Large intestine (tissue), 12 donors: ENCODE measurements around the gene OOEP. TPM values are rescaled to one million over a fixed set of nuclear protein-coding genes. Genes with fewer than 3 reads are reported as not detected.
"Not testable (repeated sequence)": the region's sequence is repeated elsewhere in the genome, so short reads cannot be mapped to it uniquely, and the experiment has no call there.

ENCODE experiments used
- DNase-seq, 2 donors: peaks; one replicate each; pipeline versions ENCODE4 v3.0.0 to v3.0.0-alpha.2; 2013
- H3K27ac ChIP-seq: one replicate; pipeline ENCODE4 v1.5.1; 2013; ENCODE audit warnings: low read length
- H3K27me3 ChIP-seq: 2 replicates; pipeline ENCODE4 v1.6.1; 2013; ENCODE audit warnings: low read length; ENCODE audit not compliant: control insufficient read depth, insufficient read depth
- H3K36me3 ChIP-seq: 2 replicates; pipeline ENCODE4 v1.6.1; 2013; ENCODE audit warnings: low read length; ENCODE audit not compliant: control insufficient read depth, insufficient read depth
- H3K4me1 ChIP-seq: one replicate; pipeline ENCODE4 v1.6.1; 2013; ENCODE audit warnings: low read length; ENCODE audit not compliant: control insufficient read depth, insufficient read depth
- H3K4me3 ChIP-seq: one replicate; pipeline ENCODE4 v1.5.1; 2013; ENCODE audit warnings: low read length
- H3K9me3 ChIP-seq: one replicate; pipeline ENCODE4 v1.6.1; 2013; ENCODE audit warnings: mild to moderate bottlenecking, low read depth, low read length, moderate library complexity; ENCODE audit not compliant: control insufficient read depth
- WGBS: methylation state at CpG from one replicate; pipeline ENCODE4 v1.1.5; 2013; ENCODE audit warnings: low lambda C conversion rate; ENCODE audit not compliant: insufficient coverage; 5-methylcytosine and 5-hydroxymethylcytosine counted together
- long read RNA-seq, 11 donors: transcript quantifications; one replicate each; lab custom pipeline, GENCODE V29; 2026
- polyA plus RNA-seq: library from polyadenylated mRNA; unstranded; fragments of 120-200 nt; gene quantifications from one replicate; pipeline ENCODE4 v1.2.1, GENCODE V29; 2013

OOEP gene
- polyA plus RNA-seq = 0.43 TPM
- long read RNA-seq, donor 1 = 0 reads
- long read RNA-seq, donor 2 = 0 reads
- long read RNA-seq, donor 3 = 0 reads
- long read RNA-seq, donor 4 = 0 reads
- long read RNA-seq, donor 5 = 0 reads
- long read RNA-seq, donor 6 = 0 reads
- long read RNA-seq, donor 7 = 0 reads
- long read RNA-seq, donor 8 = 0 reads
- long read RNA-seq, donor 9 = 0 reads
- long read RNA-seq, donor 10 = 0 reads
- long read RNA-seq, donor 11 = 0 reads

DNA sequence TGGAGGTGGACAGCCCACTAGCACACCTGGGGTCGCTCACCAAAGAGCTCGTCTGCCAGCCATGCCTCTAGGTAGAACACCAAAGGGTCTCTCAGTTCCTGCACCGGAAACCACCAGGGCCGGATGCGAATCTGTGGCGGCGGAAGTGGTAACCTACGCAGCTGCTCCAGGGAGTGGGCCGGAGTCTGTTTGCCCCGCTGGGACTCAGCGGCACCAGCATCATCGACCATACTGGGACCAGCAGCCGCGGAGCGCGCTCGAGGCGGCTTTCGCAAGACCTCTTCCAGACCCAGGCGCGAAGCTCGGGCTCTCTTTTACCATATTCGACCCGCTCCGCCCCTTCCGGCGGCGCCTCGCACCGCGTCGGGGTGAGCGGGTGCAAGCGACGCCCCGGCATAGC is at the start of gene OOEP:
Gene OOEP, minus strand, starts transcription at position 335 of the 400 bp plus-strand sequence. Its CDS starts 105 bp downstream, at position 230.
- H3K36me3 ChIP-seq = no peaks in the 10 kb centered on the region
- H3K27me3 ChIP-seq = peaks cover 2% of the 10 kb centered on the region
- DNase-seq = no peak
- peaks cover 6% of the 10 kb centered on the region for H3K9me3 ChIP-seq
- no peak within 1 kb of the TSS for H3K4me3 ChIP-seq
- no peaks in the 10 kb centered on the region for H3K4me1 ChIP-seq
- no peak within 1 kb of the TSS for H3K27ac ChIP-seq
- no CpG with 5 or more reads among the region's 36 CpGs for WGBS

- no peaks in the 10 kb centered on the region for H3K27me3 ChIP-seq
- no peak for DNase-seq
- no peaks in the 10 kb centered on the region for H3K4me1 ChIP-seq
- no peak overlapping the region for H3K4me3 ChIP-seq
- 60% methylated on average over 1 of the region's 11 CpGs for WGBS
- no peaks in the 10 kb centered on the region for H3K9me3 ChIP-seq
- no peak overlapping the region for H3K27ac ChIP-seq
- H3K36me3 ChIP-seq = no peaks in the 10 kb centered on the region
These were observed 48.5 kb upstream of the OOEP start for GRCh38 chr6:73418081-73418741.

DNA sequence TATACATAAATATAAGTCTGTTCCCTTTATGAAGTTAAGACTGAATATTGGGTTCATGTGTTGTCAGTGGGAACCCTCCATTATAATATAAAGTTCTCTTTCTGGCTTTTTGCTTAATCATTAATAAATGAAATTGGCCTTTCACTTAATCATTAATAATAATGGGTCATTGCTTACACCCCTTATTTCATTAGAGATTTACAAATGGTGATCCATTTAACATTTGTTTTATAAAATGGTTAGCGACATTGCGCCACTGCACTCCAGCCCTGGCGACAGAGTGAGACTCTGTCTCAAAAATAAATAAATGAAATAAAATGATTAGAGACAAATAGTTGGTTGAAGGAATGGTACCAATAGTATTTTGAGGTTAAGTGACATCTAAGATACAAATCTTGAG is 43.4 kb upstream of the OOEP start:
- H3K4me3 ChIP-seq = no peak overlapping the region
- no peaks in the 10 kb centered on the region for H3K27me3 ChIP-seq
- H3K9me3 ChIP-seq = no peaks in the 10 kb centered on the region
- H3K4me1 ChIP-seq = peaks cover 2% of the 10 kb centered on the region
- DNase-seq = no peak
- WGBS = no CpG with 5 or more reads among the region's 3 CpGs
- H3K27ac ChIP-seq = no peak overlapping the region
- no peaks in the 10 kb centered on the region for H3K36me3 ChIP-seq

DNA sequence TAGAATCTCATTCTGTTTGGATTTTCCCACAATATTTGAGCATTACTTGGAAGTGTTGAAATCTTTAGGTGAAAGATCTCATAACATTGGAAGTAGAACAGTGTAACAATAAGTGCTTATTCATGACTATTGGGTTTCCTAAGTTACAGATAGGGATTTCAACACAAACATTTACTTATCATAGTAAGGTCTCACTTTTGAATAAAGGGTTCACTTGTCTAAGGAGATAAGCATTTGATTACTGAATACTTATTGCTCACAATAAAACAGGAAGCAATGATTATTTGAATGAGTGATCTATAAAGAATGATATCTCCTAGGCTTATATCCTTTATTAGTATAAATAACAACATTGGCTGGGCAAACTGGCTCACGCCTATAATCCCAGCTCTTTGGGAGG is 39.7 kb upstream of the OOEP start:
- DNase-seq = peak in 1 of 2 donors; percentile 53
- Histone ChIP-seq H3K36me3 (no peaks in the 10 kb centered on the region), H3K4me1 (peaks cover 2% of the 10 kb centered on the region), H3K9me3 (no peaks in the 10 kb centered on the region), H3K27me3 (no peaks in the 10 kb centered on the region), H3K27ac (no peak overlapping the region), H3K4me3 (no peak overlapping the region)
- WGBS = no CpG with 5 or more reads among the region's 1 CpG

- H3K4me3 ChIP-seq = no peak overlapping the region
- H3K27ac ChIP-seq = no peak overlapping the region
- no peaks in the 10 kb centered on the region for H3K27me3 ChIP-seq
- H3K36me3 ChIP-seq = no peaks in the 10 kb centered on the region
- DNase-seq = no peak
- H3K4me1 ChIP-seq = no peaks in the 10 kb centered on the region
- H3K9me3 ChIP-seq = no peaks in the 10 kb centered on the region
These were observed 31.0 kb upstream of the OOEP start for GRCh38 chr6:73400656-73401055.

- DNase-seq = no peak
- no peaks in the 10 kb centered on the region for H3K27me3 ChIP-seq
- peaks cover 5% of the 10 kb centered on the region for H3K9me3 ChIP-seq
- WGBS = 93% methylated on average over 3 of the region's 10 CpGs
- no peaks in the 10 kb centered on the region for H3K36me3 ChIP-seq
- H3K27ac ChIP-seq = no peak overlapping the region
- no peaks in the 10 kb centered on the region for H3K4me1 ChIP-seq
- no peak overlapping the region for H3K4me3 ChIP-seq
These were observed 26.2 kb upstream of the OOEP start for GRCh38 chr6:73395875-73396274.

GRCh38 chr6:73394577-73395354 is 25.1 kb upstream of the OOEP start, which contains the start of gene DDX43:
Gene DDX43, plus strand, starts transcription at chr6:73394828. Its CDS starts 78 bp downstream, at chr6:73394906.
- peak in 1 of 2 donors; percentile 43 for DNase-seq
- Histone ChIP-seq H3K36me3 (no peaks in the 10 kb centered on the region), H3K27ac (no peak within 1 kb of the TSS), H3K9me3 (peaks cover 5% of the 10 kb centered on the region), H3K27me3 (no peaks in the 10 kb centered on the region), H3K4me3 (peak within 1 kb of the TSS; percentile 13), H3K4me1 (no peaks in the 10 kb centered on the region)
- WGBS = 93% methylated on average over 10 of the region's 54 CpGs

DNA sequence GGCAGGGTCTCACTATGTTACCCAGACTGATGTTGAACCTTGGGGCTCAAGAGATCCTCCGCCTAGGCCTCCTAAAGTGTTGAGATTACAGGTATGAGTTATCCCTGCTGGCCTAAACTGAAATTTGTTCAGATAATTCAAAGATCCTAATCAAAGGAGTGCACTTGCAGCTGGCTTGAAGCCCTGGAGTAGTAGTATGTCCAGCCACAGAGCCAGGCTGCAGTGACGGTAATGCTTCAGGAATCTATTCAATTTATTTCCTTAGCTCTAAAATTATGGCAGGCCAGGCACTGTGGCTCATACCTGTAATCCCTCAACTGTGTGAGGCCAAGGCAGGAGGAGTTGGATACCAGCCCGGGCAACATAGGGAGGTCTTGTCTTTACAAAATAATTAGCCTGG is 23.6 kb upstream of the OOEP start:
- Histone ChIP-seq H3K4me3 (no peak overlapping the region), H3K36me3 (no peaks in the 10 kb centered on the region), H3K9me3 (peaks cover 5% of the 10 kb centered on the region), H3K4me1 (no peaks in the 10 kb centered on the region), H3K27me3 (no peaks in the 10 kb centered on the region), H3K27ac (no peak overlapping the region)
- WGBS = 100% methylated on average over 1 of the region's 3 CpGs
- no peak for DNase-seq

DNA sequence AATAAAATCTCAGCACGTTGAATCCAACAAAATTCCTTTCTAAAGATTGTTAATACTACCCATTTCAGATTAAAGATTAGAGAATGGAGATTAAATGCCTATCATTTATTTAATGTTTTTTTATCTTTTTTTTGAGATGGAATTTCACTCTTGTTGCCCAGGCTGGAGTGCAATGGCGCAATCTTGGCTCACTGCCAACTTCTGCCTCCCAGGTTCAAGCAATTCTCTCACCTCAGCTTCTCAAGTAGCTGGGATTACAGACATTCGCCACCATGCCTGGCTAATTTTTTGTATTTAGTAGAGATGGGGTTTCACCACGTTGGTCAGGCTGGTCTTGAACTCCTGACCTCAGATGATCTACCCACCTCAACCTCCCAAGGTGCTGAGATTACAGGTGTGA is 22.5 kb upstream of the OOEP start:
- H3K9me3 ChIP-seq, H3K36me3 ChIP-seq, DNase-seq, H3K4me3 ChIP-seq, H3K27ac ChIP-seq, H3K27me3 ChIP-seq, H3K4me1 ChIP-seq: not testable (repeated sequence)
- WGBS = 76% methylated on average over 2 of the region's 4 CpGs

DNA sequence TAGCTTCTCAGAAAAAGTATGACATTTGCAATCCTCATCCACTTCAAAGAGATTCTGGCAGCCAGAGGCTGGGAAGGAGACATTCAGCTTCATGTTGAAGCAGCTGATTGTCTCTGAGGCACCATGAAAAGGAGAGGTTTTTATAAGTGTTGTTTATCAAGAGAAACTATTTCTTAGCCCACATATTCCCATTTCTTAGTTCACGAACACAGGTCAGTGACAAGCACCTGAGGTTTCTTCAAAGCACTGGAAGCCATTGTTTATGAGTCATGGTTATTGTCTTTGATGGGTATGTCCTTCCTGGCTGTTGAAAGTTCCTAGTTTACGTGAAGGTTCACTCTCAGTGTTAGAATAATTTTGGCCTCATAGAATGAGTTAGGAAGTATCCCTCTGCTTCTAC is 22.0 kb upstream of the OOEP start:
- no peak for DNase-seq
- Histone ChIP-seq H3K36me3 (no peaks in the 10 kb centered on the region), H3K27ac (no peak overlapping the region), H3K9me3 (peaks cover 5% of the 10 kb centered on the region), H3K4me1 (no peaks in the 10 kb centered on the region), H3K27me3 (no peaks in the 10 kb centered on the region), H3K4me3 (no peak overlapping the region)
- no CpG with 5 or more reads among the region's 2 CpGs for WGBS
